Thymus (tissue), 11 donors: ENCODE data around the gene SLC7A6. TPM values are rescaled to one million over a fixed set of nuclear protein-coding genes. Genes with fewer than 3 reads are reported as not detected.
"Not testable (repeated sequence)": the region's sequence is repeated elsewhere in the genome, so short reads cannot be mapped to it uniquely, and the experiment has no call there.

Experiments
- DNase-seq, 9 donors: peaks; one replicate each; pipeline ENCODE4 v3.0.0-alpha.2; 2013; ENCODE audit warnings: low spot score in 9 of 9, low read depth in 6 of 9, missing footprints in 1 of 9
- H3K27ac ChIP-seq, 2 donors: one replicate each; pipeline ENCODE4 v1.5.1; 2013; ENCODE audit warnings: control low read depth in 1 of 2, low read depth in 1 of 2, low read length in 1 of 2, mild to moderate bottlenecking in 1 of 2, moderate library complexity in 1 of 2
- H3K27me3 ChIP-seq, 2 donors: one replicate each; pipeline ENCODE4 v1.5.1; 2013; ENCODE audit warnings: low read length in 1 of 2; ENCODE audit not compliant: control insufficient read depth in 2 of 2, insufficient read depth in 1 of 2
- H3K36me3 ChIP-seq, 2 donors: one replicate each; pipeline ENCODE4 v1.5.1; 2013; ENCODE audit warnings: low read length in 1 of 2, mild to moderate bottlenecking in 1 of 2, moderate library complexity in 1 of 2; ENCODE audit not compliant: control insufficient read depth in 2 of 2, insufficient read depth in 2 of 2
- H3K4me1 ChIP-seq, 2 donors: one replicate each; pipeline ENCODE4 v1.5.1; 2013; ENCODE audit warnings: low read length in 2 of 2; ENCODE audit not compliant: control insufficient read depth in 2 of 2, insufficient read depth in 2 of 2
- H3K4me3 ChIP-seq, 2 donors: one replicate each; pipeline ENCODE4 v1.5.1; 2013; ENCODE audit warnings: low read length in 2 of 2, control low read depth in 1 of 2, mild to moderate bottlenecking in 1 of 2
- H3K9me3 ChIP-seq, 2 donors: one replicate each; pipeline ENCODE4 v1.5.1; 2013; ENCODE audit warnings: low read length in 1 of 2, mild to moderate bottlenecking in 1 of 2; ENCODE audit not compliant: control insufficient read depth in 2 of 2, insufficient read depth in 1 of 2
- WGBS: extraction: QIAGEN DNeasy Blood & Tissue Kit; methylation state at CpG from one replicate; pipeline ENCODE4 v1.1.7; 2013; 5-methylcytosine and 5-hydroxymethylcytosine counted together
- polyA plus RNA-seq: library from polyadenylated mRNA; stranded (reverse); fragments of 200-250 nt; gene quantifications from one replicate; pipeline ENCODE4 v1.2.3, GENCODE V29; 2013
- total RNA-seq: library from RNA; stranded (reverse); fragments of 120-200 nt; gene quantifications from one replicate; pipeline ENCODE4 v1.2.4, GENCODE V29; 2013
- donor health status: healthy.

The SLC7A6 gene
- total and polyA plus RNA-seq, 2 donors = 42.3 to 47.3 TPM

- H3K4me3 ChIP-seq, H3K9me3 ChIP-seq, DNase-seq, H3K27me3 ChIP-seq: not testable (repeated sequence)
- H3K36me3 ChIP-seq = peaks cover 49 to 72% of the 10 kb centered on the region in 2 donors
- H3K4me1 ChIP-seq = peaks cover 67 to 91% of the 10 kb centered on the region in 2 donors
- 94% methylated on average over 9 of the region's 9 CpGs for WGBS
- H3K27ac ChIP-seq = peak overlapping the region in 1 of 2 donors; percentile 86
Observed at GRCh38 chr16:68288796-68289195, 24.5 kb downstream of the SLC7A6 start.

GRCh38 chr16:68289202-68289601 is 24.9 kb downstream of the SLC7A6 start:
- 97% methylated on average over 2 of the region's 2 CpGs for WGBS
- Histone ChIP-seq H3K9me3 (peaks cover 0 to 4% of the 10 kb centered on the region in 2 donors), H3K27ac (peak overlapping the region; percentile 52 to 79), H3K36me3 (peaks cover 53 to 74% of the 10 kb centered on the region in 2 donors), H3K4me1 (peaks cover 63 to 87% of the 10 kb centered on the region in 2 donors), H3K4me3 (no peak overlapping the region), H3K27me3 (no peaks in the 10 kb centered on the region)
- no peak for DNase-seq

DNA sequence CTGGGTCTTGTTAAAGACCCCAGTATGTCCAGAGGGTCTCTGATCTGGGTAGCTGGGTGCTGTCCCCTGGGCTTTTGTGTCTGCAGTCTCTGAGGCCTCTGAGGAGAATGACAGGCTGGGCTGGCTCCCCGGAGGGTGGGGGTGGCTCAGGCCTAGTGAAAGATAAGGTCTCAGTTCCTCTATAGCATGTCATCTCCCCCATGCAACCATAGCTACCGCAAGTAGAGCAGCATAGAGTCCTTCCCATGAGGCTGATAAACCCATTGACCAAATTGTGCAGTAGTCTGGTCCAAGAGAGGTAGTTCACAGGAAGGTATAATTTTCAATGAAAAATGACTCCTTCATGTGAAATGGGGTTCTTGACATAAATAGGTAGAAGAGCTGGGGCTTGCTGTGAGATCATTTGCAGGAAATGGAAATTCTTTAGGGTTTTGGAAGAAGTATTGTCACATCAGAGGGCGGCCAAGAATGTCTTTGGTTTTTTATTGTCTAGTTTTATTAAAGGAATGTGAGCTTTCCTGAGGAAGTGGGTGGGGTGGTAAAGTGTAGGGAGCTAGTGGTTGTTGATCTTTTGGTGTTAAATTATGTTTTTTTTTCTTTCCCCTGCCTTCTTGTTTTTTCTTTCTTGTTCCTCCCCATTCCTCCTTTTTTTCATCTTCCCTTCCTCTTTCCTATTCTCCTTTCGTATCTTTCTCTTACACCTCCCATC is 25.4 kb downstream of the SLC7A6 start:
- H3K27ac ChIP-seq = peak overlapping the region; percentile 79 to 85
- no peaks in the 10 kb centered on the region for H3K27me3 ChIP-seq
- no peak overlapping the region for H3K4me3 ChIP-seq
- peak in 1 of 9 donors; percentile 60 for DNase-seq
- H3K36me3 ChIP-seq = peaks cover 58 to 78% of the 10 kb centered on the region in 2 donors
- H3K9me3 ChIP-seq = peaks cover 0 to 4% of the 10 kb centered on the region in 2 donors
- WGBS = 65% methylated on average over 4 of the region's 4 CpGs
- peaks cover 58 to 81% of the 10 kb centered on the region in 2 donors for H3K4me1 ChIP-seq

DNA sequence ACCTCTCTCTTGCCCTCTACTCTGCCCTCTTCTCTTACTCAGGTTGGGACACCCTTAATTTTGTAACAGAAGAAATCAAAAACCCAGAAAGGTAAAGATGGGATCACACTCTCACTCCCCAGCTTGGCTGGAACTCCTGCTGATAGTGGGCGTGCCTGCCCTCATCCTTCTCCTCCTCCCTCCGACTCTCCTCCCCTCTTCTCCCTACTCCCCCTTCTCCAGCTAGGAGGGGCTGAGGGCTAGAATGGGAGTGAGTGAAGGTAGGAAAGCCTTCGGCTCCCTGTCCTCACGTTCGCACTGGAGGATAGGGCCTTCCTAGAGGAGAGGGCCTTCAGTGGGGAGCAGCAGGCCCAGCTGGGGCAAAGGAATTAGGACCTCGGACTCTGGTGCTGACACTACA is 26.1 kb downstream of the SLC7A6 start:
- Histone ChIP-seq H3K27ac (peak overlapping the region; percentile 79 to 85), H3K4me3 (no peak overlapping the region), H3K27me3 (no peaks in the 10 kb centered on the region), H3K36me3 (peaks cover 60 to 85% of the 10 kb centered on the region in 2 donors), H3K4me1 (peaks cover 52 to 75% of the 10 kb centered on the region in 2 donors), H3K9me3 (peaks cover 0 to 4% of the 10 kb centered on the region in 2 donors)
- DNase-seq = no peak
- 96% methylated on average over 6 of the region's 6 CpGs for WGBS

DNA sequence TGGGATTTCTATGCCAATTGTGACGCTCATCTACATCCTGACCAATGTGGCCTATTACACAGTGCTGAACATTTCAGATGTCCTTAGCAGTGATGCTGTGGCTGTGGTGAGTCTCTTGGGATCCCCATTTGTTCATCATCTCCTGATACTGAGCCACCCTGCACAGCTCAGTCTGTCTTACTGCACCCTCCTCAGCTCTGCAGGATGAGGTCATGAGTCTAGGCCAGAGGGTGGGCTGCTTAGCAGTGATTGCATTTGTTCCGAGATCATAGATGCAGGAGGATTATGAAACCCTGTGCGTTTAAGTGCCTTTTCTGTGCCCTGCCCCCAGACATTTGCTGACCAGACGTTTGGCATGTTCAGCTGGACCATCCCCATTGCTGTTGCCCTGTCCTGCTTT is 26.9 kb downstream of the SLC7A6 start:
- Histone ChIP-seq H3K9me3 (peaks cover 0 to 4% of the 10 kb centered on the region in 2 donors), H3K27ac (peak overlapping the region; percentile 54 to 79), H3K4me1 (peaks cover 48 to 67% of the 10 kb centered on the region in 2 donors), H3K4me3 (no peak overlapping the region), H3K27me3 (no peaks in the 10 kb centered on the region), H3K36me3 (peaks cover 68 to 92% of the 10 kb centered on the region in 2 donors)
- WGBS = 96% methylated on average over 4 of the region's 4 CpGs
- DNase-seq = no peak

DNA sequence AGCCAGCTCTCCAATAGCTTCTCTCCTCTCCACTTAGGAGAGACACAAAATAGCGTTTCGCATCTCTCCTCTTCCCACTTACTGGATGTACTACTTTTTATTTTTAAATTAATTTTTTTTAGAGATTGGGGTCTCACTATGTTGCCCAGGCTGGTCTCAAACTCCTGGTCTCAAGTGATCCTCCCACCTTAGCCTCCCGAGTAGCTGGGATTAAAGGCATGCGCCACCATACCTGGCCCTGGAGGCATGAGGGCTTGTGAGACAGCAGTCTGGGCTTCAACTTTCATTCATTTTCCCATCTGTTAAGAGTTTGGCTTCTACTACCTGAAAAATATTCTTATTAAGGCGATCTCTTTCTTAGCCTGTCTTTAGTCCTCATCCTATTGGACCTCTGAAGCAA is 28.1 kb downstream of the SLC7A6 start:
- Histone ChIP-seq H3K36me3 (peaks cover 78 to 96% of the 10 kb centered on the region in 2 donors), H3K4me1 (peaks cover 37 to 55% of the 10 kb centered on the region in 2 donors), H3K9me3 (peaks cover 0 to 4% of the 10 kb centered on the region in 2 donors), H3K27ac (peak overlapping the region in 1 of 2 donors; percentile 54), H3K4me3 (no peak overlapping the region), H3K27me3 (no peaks in the 10 kb centered on the region)
- DNase-seq = no peak
- WGBS = 98% methylated on average over 5 of the region's 5 CpGs

- peaks cover 91 to 100% of the 10 kb centered on the region in 2 donors for H3K36me3 ChIP-seq
- no peaks in the 10 kb centered on the region for H3K9me3 ChIP-seq
- DNase-seq = no peak
- WGBS = 96% methylated on average over 12 of the region's 12 CpGs
- no peak overlapping the region for H3K4me3 ChIP-seq
- H3K27ac ChIP-seq = no peak overlapping the region
- peaks cover 9 to 18% of the 10 kb centered on the region in 2 donors for H3K4me1 ChIP-seq
- no peaks in the 10 kb centered on the region for H3K27me3 ChIP-seq
Observed at GRCh38 chr16:68296291-68296690, 32.0 kb downstream of the SLC7A6 start.

DNA sequence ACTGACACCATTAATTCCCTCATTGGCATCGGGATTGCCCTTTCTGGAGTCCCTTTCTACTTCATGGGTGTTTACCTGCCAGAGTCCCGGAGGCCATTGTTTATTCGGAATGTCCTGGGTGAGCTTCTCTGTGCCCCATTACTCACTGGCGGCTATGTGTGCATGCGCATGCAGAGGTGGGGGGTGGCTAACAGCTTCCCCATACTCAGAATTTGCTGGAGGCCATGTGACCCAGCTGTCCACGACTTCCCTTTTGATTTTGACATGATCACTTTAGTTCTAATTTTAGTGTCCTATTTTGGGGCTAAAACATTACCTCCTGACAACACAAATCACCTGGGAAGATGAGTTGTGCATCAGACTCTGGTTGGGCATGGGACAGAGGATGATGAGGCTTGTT is 32.4 kb downstream of the SLC7A6 start:
- DNase-seq = no peak
- no peak overlapping the region for H3K27ac ChIP-seq

GRCh38 chr16:68297908-68298307 is 33.6 kb downstream of the SLC7A6 start:
- Histone ChIP-seq H3K9me3 (no peaks in the 10 kb centered on the region), H3K27ac (no peak overlapping the region), H3K4me3 (no peak overlapping the region), H3K27me3 (no peaks in the 10 kb centered on the region), H3K36me3 (peaks cover 89 to 99% of the 10 kb centered on the region in 2 donors), H3K4me1 (peaks cover 0 to 6% of the 10 kb centered on the region in 2 donors)
- 97% methylated on average over 3 of the region's 3 CpGs for WGBS
- DNase-seq = no peak

More for the DNA sequence above, 32.4 kb downstream of the SLC7A6 start:
- H3K9me3 ChIP-seq = no peaks in the 10 kb centered on the region
- 88% methylated on average over 6 of the region's 6 CpGs for WGBS
- H3K36me3 ChIP-seq = peaks cover 89 to 100% of the 10 kb centered on the region in 2 donors
- no peaks in the 10 kb centered on the region for H3K27me3 ChIP-seq
- H3K4me3 ChIP-seq = no peak overlapping the region
- H3K4me1 ChIP-seq = peaks cover 5 to 14% of the 10 kb centered on the region in 2 donors
